Stimulated activated CD8-positive, alpha-beta memory T cell treated with anti-CD3 and anti-CD28 coated beads, Interleukin-7, amount 100 ng/mL, for 48 hours (primary cell): ENCODE measurements around the gene NOL6.
"Not testable (repeated sequence)": the region's sequence is repeated elsewhere in the genome, so short reads cannot be mapped to it uniquely, and the experiment has no call there.

Experiments used
- DNase-seq, 2 donors: peaks; one replicate each; pipeline ENCODE4 v3.0.0-alpha.2; 2020; ENCODE audit warnings: low read depth in 1 of 2; ENCODE audit errors: extremely low read depth in 1 of 2

The NOL6 gene

DNA sequence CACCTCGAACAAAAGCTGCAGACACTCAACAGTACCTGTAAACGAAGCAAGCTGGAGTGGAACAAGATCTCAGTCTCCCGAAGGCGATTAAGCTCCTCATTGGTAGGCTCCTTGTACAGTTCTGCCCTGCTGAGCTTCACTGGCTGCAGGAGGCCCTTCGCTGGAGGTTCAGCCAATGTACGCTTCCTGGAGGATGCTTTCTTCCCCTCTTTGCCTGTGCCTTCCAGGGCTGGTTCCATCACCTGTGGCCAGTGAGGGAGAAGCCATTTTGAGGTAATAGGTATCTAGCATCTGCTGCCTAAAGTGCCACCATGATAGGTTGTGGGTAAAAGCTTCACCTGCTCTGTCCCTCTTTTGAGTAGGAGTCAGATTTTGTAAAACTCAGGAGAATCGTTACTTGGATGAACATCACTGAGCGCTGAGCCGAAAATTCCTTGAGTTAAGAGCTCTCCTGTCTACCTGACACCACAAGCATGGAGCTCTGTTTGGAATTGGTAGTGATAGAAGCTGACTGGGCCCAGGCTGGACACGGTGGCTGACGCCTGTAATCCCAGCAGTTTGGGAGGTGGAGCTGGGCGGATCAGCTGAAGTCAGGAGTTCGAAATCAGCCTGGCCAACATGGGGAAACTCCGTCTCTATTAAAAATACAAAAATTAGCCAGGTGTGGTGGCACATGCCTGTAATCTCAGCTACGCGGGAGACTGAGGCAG, 1.4 kb downstream of the NOL6 start:
- DNase-seq: no peak

DNA sequence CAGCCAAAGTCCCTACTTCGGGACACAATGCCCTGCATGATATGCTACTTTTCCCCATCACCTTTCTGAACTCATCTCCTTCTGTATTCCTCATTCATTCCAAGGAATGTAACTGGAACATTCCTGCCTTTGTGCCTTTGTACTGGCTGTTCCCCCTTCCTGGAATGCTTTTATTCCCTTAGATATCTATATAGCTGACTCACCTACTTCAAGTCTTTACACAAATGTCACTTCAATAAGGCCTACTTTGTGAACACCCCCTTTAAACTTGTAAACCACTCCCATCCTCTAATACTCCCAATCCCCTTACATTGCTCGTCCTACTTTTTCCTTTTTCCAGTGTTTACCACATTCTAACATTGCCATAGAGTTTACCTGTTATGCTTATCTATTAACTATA, 2.4 kb downstream of the NOL6 start:
- DNase-seq: no peak

DNA sequence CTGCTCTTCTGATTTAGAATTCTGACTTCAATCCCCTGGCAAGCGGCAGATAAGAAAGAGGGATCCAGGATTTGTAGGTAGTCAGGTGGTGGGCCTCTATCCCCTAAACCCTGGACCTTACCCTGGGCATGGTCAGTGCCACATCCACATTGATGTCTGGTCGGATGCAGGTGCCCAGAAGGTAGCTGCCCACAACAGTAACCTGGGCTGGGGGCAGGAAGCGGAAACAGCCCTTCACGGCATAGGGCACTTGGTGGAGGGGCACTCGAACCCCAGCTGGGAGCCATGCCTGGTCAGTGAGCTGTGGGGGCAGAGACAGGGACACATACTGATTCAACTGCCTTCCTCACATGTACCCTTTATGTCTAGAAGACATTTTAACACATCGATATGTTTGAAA, 3.8 kb downstream of the NOL6 start:
- no peak for DNase-seq

DNA sequence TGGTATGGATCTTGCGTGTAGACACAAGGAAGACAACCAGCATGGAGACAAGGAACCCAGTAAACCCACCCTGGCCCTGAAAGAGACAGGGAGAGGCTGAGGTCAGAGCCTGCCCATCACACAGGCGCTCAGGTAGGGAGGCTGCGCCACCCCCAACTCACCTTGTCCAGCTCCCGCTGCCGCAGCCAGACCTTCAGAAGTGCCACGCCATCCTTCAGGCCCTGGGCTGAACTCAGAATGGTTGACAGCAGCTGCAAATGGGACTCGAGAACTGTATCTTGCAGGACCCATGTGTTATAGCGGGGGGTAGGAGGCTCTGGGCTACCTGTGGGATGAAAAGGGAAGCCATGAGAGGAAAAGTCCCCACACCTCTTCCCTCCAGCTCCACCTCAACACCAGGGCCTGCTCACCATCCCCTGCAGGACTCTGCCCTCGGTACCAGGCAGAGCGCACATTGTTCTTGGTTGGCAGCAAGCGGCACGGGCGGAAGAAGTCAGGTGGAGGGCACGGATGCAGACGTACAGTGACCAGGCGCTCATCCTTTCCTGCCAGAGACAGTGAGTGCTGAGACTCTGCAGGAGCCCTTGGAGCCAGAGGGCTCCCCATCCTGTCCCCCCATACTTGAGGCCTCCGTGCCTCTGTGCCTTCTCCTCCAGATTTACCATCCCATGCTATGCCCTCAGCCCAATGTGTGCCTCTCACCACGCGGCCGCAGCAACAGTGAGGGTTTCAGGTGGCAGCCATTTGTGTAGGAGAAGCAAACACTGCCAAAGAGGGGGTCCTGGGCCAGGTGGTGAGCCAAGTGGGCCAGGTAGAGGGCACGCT, 4.7 kb downstream of the NOL6 start:
- DNase-seq: no peak

DNA sequence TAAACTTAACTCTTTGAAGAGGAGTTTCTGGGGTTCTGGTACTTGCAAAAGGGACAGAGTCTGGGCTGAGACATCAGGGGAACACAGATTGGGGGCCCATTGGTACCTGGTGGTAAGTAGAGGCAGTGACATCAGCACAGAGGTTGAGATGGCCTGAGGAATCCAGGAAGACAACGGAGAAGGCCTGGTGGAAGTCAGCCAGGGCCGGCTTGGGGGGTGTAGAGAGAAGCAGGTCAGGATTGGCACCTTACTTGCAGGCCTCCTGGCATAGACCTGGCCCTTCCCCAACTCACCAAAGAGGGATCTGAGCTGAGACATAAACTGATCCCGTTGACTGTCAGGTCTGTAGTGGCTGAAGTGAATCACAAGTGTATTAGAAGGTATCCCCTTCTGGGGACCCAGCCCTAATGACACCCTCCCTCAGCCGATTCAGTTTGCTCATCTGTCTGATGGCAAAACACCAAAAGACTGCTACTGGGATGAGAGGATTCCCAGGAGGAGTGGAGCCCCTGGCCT, 5.5 kb downstream of the NOL6 start:
- no peak for DNase-seq

DNA sequence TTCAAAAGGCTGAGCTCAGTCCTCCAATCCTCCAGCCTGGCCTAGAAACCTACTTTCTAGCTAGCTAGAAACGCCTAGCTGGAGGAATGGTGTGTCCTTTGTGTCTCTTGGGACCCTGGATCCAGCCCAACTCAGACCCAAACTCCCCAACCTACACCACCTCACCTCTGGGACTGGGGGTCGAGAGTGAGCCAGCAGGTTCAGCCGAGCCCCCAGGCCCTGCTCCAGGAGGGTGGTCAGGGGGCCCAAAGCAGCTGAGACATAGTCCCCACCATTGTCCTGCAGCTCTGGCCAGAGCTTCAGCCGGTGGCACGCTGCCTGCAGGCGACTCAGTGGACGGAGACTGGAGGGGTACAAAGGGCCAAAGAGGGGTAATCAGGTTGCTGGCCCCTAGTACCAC, 6.2 kb downstream of the NOL6 start:
- no peak for DNase-seq

DNA sequence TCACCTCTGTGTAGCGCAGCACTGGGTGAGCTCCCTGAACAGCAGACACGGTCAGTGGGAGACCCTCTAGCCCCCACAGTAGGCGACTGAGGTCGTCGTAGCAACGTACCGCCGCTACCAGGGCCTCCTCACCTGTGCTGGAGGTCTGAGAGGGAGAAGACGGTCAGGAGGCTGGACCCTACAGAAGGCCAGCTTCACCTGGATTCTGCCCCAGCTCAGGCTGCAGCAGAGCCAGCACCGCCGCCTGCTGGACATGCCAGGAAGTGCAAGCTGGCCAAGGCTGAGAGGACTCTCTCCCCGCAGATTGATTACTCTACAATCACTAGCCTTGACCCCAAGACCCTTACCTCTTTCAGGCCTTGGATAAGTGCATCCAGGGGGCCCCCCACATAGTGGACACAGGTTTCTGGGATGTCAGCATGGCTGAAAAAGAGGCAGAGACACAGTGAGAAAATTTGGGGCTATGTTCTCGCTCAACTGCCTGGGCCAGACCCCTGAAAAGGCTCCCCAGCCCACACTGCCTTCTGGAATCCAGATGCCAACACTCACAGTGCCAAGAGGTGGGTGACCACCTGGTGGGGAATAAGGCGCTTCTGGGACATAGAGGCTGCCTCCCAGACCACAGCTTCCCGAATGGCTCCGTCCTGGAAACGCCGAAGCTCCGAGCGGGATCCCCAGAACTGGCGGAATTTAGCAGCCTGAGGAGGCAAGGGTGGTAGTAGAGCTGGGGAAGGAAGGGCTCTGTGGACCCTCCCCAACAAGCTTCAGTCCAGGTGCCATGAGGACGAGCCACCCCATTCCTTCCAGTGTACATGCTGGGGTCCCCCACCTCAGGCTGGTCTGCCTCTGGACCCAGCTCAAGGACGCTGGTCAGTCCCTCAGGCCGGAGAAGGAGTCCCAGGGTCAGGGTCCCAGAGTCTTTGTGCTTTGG, 6.9 kb downstream of the NOL6 start:
- peak in 1 of 2 donors; percentile 47 for DNase-seq

DNA sequence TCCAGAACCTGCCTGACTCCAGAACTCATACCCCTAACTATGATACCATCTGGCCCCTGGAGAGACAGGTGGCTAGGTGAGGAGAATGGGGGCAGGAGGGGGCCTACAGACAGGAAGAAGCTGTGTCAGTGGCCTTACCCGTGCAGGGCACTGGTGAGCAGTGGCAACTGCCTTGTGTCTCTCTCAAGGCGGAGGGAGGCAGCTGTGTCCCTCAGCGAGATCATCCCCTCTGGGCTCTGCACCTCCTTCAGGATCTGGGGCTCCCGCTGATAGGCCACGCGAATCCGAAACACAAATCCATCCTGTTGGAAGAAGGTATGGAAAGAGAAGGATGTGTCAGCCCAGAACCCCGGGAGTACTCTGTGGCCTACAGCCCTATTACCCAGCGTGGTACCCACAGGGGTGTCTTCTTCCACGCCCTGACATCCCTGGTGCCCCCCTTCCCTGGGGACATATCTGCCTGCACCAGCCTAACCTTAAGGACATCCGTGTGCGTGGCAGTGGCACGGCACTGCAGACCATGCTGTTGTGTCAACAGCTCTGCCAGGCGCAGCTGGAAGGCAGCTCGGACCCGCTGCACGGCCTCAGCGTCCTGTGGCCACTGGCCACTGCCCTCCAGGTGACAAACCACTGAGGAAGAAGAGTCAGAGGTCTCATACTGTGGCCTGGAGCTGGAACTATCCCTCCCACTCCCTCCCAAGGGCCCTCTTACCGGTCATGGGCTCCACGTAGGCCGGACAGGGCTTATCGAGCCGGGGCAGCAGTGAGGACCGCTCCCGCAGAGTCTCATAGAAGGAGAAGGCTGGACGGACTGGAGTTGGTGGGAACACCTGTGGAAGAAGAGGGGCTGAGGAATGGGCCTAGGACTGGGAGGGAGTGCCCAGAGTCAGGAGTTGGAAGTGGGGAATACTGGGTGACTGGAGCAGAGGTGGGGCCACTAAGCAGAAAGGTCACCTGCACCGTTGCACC, 7.8 kb downstream of the NOL6 start:
- no peak for DNase-seq

DNA sequence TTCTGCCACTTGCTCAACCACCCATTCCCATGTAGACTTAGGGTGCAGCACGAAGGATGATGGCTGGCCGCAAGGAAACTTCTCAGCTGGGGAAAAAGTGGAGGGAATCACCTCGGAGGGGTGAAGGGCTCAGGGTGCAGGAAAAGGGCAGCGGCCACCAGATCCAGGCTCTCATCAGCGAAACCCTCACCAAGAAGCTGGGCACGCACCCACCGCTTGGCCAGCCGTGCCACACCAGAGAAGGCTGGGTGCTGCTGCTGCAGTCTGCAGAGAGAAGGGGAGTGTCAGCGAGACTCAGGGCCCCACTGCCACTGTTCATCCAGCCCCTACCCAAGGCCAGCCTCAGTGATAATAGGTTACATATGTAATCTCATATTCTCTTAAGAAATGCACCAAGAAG, 8.6 kb downstream of the NOL6 start:
- no peak for DNase-seq

DNA sequence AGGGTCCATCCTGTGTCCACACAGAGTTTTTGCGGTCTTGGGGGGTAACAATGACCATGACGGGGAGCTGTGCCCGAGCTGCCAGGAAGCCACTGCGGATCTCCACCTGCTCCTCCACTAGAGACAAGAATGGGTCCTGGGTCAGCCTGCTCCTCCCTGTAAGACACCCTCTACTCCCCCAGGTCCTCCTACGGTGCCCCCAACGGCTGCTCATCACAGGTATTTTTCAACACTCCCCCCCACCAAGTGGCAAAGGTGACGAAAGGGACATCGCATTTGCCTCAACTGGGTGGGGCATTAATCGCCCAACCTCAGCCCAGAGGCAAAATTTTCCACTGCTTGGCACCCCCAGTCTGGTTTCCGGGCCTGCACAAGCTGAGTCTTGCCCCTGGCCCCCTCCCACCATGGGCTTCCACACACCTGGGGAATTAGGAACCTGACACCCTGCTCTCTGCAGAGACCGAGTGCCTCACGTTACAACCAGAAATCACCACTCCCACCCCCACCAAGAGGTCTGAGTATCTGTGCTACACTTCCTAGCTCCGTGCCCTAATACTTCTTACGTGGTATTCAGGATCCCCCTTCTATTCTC, 9.6 kb downstream of the NOL6 start:
- no peak for DNase-seq

DNA sequence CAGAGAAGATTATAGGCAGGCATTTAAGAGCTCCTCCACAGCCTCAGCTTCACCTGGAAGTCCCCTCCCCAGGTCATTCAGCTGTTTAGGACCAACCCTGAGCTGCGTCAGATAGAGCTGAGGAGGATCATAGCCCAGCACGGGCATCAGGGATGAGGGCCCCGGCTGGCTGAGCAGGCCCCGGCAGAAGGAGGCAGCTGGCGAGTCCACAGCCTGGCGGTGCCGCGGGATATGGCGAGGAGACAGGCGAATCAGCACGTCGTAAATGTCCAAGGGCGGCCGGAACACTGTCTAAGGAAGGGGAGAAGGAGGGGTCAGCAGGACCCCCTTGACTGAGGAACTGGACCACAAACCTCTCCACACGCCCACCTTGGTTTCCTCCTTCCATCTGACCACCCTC, 10.6 kb downstream of the NOL6 start:
- DNase-seq: no peak

DNA sequence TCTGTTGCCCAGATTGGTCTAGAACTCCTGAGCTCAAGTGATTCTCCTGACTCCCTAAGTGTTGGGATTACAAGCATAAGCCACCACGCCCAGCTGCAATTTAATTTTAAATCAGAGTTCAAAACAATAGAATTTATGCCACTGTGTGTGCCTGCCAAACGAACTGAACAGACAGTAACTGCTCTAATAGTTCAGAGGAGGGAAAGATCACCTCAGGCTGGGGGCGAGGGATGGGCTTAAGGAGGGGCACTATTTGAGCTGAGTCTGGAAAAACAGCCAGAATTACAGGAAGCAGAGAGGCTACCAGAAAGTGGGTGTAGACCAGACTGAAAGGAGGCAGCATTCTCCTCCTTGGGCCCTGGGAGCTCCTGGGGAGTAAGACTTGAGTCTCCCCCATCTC, 12.2 kb downstream of the NOL6 start:
- no peak for DNase-seq

DNA sequence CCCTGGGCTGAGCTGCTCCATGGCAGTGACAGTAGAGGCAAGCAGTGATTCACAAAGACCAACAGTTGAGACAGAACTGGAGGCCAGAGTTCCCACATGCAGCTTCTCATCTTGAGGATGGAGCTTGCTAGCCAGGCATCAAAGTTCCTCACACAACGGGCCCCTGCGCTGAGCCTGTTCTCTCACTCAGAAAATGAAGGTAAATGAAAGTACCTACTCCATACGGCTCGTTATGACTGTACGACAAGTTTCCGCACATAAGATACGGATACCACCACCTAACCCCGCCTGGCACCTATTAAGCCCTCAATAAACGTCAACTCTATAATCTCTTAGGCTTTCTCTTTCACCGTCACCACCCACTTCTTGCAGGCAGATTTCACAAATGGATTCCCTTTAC, 12.9 kb downstream of the NOL6 start:
- DNase-seq: no peak

DNA sequence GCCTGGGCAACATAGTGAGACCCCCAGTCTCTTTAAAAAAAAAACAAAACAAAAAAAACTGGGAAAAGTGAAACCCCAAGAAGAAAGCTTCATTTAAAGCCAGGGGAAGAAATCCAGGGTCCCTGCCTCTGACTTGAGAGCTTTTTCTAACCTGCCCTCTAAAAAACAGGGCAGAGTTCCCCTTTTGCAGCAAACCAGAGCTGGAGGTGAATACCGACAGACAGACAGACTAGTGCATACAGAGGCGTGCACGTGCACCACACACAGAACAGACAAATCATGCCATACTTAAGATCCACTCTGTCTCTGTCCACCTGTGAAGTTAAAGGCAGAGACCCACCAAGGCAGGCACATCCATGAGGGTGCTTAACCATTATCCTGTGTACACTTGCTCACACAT, 14.6 kb downstream of the NOL6 start:
- DNase-seq: no peak

DNA sequence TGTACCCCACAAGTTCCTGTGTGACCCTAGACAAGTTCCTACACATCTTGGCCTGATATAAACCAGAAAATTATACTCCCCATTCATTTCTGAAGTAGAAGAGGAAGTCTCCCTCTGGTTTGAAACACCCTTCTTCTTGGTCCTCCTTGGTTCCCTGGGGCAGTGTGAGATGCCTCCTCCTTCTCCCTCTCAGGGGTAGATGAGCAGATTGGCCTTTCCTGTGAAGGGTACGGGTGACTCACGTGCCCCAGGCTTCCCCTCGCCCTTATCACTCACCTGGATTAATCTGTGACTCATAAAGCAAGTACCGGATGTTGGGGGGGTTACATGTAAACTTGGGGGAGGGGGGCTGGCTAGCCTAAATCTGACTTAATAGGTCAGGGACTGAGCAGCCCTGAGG, 15.3 kb downstream of the NOL6 start:
- peak in 1 of 2 donors; percentile 68 for DNase-seq

DNA sequence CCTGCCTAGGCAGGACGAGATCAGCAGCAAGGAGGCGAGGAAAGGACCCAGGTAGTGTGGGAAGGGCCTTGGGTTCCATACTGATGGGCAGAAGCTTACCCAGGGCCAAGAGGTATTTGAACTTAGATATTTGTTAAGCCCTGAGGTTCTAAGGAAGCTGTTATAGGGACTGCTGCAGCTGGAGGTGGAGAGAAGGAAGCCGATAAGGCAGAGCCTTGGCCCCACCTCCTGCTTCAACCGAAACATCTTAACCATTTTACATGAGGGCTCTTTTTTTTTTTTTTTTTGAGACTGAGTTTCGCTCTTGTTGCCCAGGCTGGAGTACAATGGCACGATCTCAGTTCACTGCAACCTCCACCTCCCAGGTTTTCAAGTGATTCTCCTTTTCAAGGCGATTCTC, 17.8 kb downstream of the NOL6 start:
- DNase-seq: no peak

DNA sequence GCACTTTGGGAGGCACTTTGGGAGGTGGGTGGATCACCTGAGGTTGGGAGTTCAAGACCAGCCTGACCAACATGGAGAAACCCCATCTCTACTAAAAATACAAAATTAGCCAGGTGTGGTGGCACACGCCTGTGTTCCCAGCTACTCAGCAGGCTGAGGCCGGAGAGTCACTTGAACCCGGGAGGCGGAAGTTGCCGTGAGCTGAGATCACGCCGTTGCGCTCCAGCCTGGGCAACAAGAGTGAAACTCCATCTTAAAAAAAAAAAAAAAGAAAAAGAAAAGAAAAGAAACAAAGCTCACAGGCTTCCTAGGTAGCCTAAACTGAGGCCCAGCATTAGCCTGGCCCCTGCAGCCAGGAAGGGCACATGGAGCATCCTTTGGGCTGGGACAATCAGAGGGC, 18.3 kb downstream of the NOL6 start:
- not testable (repeated sequence) for DNase-seq

DNA sequence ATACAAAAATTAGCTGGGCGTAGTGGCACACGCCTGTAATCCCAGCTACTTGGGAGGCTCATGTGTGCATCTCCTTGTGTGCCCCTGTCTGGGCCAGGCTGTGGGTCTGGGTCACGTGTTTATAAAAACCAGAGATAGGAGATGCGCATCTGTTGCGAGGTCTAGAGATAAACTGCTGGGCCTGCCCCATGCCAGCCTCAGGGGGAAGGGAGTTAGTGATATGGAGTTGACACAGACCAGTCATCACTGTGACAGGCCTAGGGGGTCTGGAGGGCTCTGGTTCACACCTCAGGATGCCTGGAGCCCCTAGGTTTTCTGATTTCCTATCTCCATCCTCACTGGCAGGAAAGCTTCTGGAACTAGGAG, 19.1 kb downstream of the NOL6 start:
- DNase-seq: not testable (repeated sequence)

DNA sequence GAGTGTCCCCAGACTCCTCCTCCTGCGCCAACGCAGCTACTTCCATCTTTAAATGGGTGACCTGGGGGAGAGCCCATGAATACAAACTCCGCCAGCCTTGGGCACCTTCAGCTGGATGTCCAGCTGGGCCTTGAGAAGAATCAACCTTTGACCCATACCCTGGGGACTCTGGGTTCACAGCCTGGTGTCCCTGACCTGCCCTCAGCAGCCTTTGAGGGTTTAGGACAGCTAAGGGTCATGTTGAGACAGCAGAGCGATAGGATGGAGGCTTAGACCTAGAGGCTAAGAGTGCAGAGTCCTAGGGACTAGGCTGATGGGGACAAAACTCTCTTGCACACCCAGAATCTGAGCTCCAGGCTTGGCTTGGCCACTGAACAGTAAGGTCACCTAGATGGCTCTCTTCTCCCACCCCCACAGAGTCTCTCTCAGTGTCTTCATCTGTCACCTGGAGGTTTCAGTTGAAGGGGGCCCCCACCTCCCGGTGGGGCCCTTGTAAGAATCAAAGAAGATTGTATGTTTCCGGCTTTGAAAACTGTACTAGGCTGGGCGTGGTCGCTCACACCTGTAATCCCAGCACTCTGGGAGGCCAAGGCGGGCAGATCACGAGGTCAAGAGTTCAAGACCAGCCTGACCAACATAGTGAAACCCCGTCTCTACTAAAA, 19.6 kb downstream of the NOL6 start:
- DNase-seq: no peak
